Measurements from ENCODE around the gene NAALADL1.

The NAALADL1 gene

DNA sequence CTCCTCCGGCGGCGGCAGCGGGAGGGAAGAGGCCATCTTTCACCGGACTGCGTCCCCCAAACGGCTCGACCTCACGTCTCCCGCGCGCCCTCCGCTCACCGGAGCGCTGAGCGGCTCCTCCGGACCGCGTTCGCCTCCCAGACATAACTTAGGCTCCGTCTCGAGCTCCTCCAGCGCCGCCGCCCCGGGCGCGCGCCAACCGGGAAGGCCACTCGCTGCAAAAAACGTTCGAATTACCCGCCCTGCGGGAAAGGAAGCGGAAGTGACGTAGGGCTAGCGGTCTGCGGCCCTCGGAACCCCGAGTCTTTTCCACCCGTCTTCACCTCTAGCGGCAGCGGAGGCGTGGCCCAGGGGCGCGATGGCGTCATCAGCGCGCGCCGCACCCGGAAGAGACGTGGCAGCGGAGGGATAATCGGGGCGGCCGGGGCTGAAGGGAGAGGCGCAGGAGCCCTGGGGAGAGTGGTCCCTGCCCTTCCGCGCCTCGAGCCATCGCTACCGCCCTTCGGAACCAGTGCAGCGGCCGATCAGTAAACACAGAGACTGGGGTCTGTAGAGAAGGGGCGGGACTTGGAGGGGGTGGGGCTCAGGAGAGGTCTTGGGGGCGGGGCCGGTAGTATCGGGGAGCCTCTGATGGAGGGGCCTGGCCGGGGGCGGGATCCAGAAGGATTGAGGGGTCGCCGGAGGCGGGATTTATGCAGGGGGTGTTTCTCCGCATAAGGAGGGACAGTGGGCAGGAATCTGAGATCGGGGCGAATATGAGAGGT is 25.7 kb upstream of the NAALADL1 start, which contains the start of the genes CDCA5 and ZFPL1:
Gene CDCA5, minus strand, starts transcription at position 207 of the 764 bp plus-strand sequence. Its CDS starts 62 bp downstream, at position 145.
Gene ZFPL1, plus strand, starts transcription at position 389 of the 764 bp plus-strand sequence. CDS start 477 bp downstream, outside the sequence.
- DNase-seq (ENCODE audit: extremely low read depth, low read depth), result peak; percentile 81
- peak within 1 kb of the TSS; percentile 72 for H3K4me3 ChIP-seq (replicated peaks; ENCODE audit: low read depth, low read length)
- TF ChIP-seq, protein P1, sequence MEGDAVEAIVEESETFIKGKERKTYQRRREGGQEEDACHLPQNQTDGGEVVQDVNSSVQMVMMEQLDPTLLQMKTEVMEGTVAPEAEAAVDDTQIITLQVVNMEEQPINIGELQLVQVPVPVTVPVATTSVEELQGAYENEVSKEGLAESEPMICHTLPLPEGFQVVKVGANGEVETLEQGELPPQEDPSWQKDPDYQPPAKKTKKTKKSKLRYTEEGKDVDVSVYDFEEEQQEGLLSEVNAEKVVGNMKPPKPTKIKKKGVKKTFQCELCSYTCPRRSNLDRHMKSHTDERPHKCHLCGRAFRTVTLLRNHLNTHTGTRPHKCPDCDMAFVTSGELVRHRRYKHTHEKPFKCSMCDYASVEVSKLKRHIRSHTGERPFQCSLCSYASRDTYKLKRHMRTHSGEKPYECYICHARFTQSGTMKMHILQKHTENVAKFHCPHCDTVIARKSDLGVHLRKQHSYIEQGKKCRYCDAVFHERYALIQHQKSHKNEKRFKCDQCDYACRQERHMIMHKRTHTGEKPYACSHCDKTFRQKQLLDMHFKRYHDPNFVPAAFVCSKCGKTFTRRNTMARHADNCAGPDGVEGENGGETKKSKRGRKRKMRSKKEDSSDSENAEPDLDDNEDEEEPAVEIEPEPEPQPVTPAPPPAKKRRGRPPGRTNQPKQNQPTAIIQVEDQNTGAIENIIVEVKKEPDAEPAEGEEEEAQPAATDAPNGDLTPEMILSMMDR (IDR thresholded peaks at IDR 0.05; ENCODE audit: low read depth, low read length, missing control alignments), result no peak

DNA sequence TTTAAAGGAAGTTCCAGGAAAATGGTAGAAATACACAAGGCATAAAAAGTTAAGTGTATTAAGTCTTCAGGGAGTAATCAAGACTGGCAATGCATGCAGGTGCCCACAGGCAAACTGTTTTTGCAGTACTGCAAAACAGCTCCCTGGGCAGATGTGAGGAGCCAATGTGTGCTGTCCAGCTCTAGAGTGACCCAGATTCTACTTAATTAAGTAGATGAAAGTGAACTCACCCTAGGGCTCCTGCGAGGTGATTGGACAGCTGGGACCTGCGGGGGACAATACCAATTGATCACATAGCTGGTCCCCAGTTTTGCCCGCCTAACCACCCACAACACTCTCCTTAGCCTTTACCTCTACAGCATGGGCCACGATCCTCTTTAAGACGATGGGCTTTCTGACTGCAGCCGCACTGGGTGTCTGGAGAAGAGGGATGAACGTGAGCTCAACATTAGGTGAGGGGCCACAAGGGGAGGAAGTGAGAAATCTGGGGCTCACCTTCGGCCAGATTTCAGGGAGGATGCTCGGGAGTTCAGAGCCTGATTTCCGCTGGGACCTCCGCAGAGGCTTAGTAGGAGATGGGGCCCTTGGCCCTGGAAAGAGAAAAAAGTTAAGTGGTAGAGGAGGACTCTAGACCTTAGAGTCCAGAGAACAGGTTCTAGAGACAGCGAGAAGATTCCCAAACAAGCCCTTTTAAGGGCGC is 24.9 kb upstream of the NAALADL1 start:
- DNase-seq (ENCODE audit: extremely low read depth, low read depth), result no peak
- TF ChIP-seq, protein P1 (IDR thresholded peaks at IDR 0.05; ENCODE audit: low read depth, low read length, missing control alignments), result no peak
- H3K4me3 ChIP-seq (replicated peaks; ENCODE audit: low read depth, low read length), result peak overlapping the region; percentile 72

DNA sequence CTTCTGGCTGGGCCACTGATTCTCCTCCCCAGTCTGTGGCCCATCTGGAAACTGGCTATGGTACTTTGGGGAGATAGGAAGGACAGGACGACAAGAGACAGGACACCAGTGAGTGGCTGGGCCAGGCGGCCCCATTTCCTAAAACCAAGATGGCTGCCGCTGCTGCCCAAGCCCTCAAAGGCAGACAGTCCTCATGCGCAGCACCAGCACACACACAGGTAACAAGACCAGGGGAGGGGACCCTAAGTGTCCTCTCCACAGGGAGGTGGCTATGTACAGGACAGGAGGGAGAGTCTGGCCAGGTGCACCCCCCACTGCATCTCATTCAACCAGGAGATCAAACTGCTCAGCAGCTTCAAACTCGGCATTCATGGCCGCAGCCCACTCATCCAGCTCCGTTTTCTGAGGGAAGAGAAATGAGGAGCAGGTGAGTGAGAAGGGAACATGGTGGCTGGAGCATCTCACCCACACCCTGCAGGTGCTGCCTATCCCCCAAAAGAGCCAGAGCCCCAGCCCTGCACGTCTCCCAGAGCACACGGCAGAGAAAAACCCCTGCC is 20.5 kb upstream of the NAALADL1 start:
- DNase-seq (ENCODE audit: extremely low read depth, low read depth), result no peak
- TF ChIP-seq, protein P1 (IDR thresholded peaks at IDR 0.05; ENCODE audit: low read depth, low read length, missing control alignments), result no peak
- no peak overlapping the region for H3K4me3 ChIP-seq (replicated peaks; ENCODE audit: low read depth, low read length)

DNA sequence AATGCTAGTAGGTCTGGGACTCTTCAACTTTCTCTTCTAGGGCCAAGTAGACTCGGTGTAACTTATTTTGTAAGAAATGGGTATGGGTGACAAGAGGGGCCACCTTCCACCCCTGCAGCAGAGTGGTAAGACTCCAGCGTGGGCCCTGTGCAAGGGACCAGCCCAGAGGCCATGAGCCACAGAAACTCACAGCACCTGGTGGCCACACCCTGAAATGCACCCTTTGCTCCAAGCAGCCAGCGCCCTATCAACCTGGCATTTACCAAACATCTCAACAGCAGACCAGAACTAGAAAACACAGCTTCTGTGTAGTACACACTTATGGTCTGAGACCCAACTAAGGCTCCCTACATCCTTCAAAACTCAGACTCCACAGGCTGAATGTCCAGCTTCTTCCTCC is 19.8 kb upstream of the NAALADL1 start:
- TF ChIP-seq, protein P1 (IDR thresholded peaks at IDR 0.05; ENCODE audit: low read depth, low read length, missing control alignments), result peak; percentile 66
- DNase-seq (ENCODE audit: extremely low read depth, low read depth), result no peak
- H3K4me3 ChIP-seq (replicated peaks; ENCODE audit: low read depth, low read length), result no peak overlapping the region

DNA sequence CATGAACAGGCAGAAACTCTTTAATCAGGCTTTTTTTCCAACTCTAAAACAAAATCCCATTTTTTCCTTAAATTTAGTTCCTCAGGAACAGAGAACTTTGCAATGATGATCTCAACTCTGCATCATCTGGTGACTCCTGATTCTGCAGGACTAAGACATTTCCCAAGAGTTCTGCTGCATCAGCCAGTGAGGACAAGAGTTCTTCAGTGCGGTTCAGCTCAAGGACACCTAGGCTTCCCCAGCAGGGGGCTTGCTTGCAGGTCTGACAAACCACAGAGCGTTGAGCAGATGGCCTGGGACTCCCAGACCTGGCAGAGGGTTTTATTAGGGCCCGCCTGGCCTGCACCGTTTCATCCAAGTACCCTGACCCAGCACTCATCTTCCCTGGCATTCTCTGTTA is 19.1 kb upstream of the NAALADL1 start:
- H3K4me3 ChIP-seq (replicated peaks; ENCODE audit: low read depth, low read length), result no peak overlapping the region
- no peak for DNase-seq (ENCODE audit: extremely low read depth, low read depth)
- TF ChIP-seq, protein P1 (IDR thresholded peaks at IDR 0.05; ENCODE audit: low read depth, low read length, missing control alignments), result no peak

DNA sequence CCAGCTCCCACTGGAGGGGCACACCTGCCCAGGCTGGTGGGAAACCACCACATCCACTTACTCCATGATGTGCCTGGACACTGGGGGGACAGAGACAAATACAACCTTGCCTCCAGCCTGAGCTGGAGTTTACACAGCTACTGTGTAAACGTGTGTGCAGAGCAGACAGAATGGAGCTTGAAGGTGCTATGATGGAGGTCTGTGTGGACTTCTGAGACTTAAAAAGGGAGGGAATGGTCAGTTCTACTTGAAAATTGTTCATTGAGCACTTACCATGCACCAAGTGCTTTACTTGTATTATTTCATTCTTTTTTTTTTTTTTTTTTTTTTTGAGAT is 14.2 kb upstream of the NAALADL1 start:
- TF ChIP-seq, protein P1 (IDR thresholded peaks at IDR 0.05; ENCODE audit: low read depth, low read length, missing control alignments), result no peak
- no peak for DNase-seq (ENCODE audit: extremely low read depth, low read depth)
- H3K4me3 ChIP-seq (replicated peaks; ENCODE audit: low read depth, low read length), result no peak overlapping the region
